Small intestine (tissue), 7 donors: Measurements from ENCODE around the gene HNRNPU. TPM values are rescaled to one million over a fixed set of nuclear protein-coding genes. Genes with fewer than 3 reads are reported as not detected.
A peak's percentile ranks its signal among the peaks of the same experiment; 100 is the strongest.

Experiments used
- DNase-seq, 2 donors: peaks; one replicate each; pipeline versions ENCODE4 v3.0.0 to v3.0.0-alpha.2; 2013
- FAIRE-seq: peaks from 2 replicates; lab custom pipeline; 2012; peaks lifted over from hg19 to GRCh38; lab: Jason Lieb, UNC
- H3K27ac ChIP-seq, 3 donors: one replicate each; pipeline ENCODE4 v1.5.1; 2013; ENCODE audit warnings: low read length in 2 of 3, mild to moderate bottlenecking in 2 of 3, control low read depth in 1 of 3, inconsistent platforms in 1 of 3, low read depth in 1 of 3, moderate library complexity in 1 of 3
- H3K27me3 ChIP-seq, 3 donors: one replicate each; pipeline ENCODE4 v1.6.1; 2013; ENCODE audit warnings: low read length in 3 of 3, inconsistent platforms in 1 of 3; ENCODE audit not compliant: control insufficient read depth in 3 of 3, insufficient read depth in 3 of 3
- H3K36me3 ChIP-seq, 3 donors: one replicate each; pipeline ENCODE4 v1.6.1; 2013; ENCODE audit warnings: low read length in 3 of 3, inconsistent platforms in 1 of 3, low read depth in 1 of 3, mild to moderate bottlenecking in 1 of 3, moderate library complexity in 1 of 3; ENCODE audit not compliant: control insufficient read depth in 3 of 3, insufficient read depth in 2 of 3
- H3K4me1 ChIP-seq, 3 donors: one replicate each; pipeline ENCODE4 v1.6.1; 2013; ENCODE audit warnings: low read length in 2 of 3, inconsistent platforms in 1 of 3, low read depth in 1 of 3, mild to moderate bottlenecking in 1 of 3, moderate library complexity in 1 of 3; ENCODE audit not compliant: control insufficient read depth in 3 of 3, insufficient read depth in 2 of 3
- H3K4me3 ChIP-seq, 3 donors: one replicate each; pipeline ENCODE4 v1.5.1; 2013; ENCODE audit warnings: low read length in 3 of 3, control low read depth in 1 of 3, inconsistent platforms in 1 of 3, low read depth in 1 of 3, mild to moderate bottlenecking in 1 of 3, moderate library complexity in 1 of 3
- H3K9me3 ChIP-seq, 2 donors: one replicate each; pipeline ENCODE4 v1.6.1; 2013; ENCODE audit warnings: low read depth in 1 of 2, low read length in 1 of 2; ENCODE audit not compliant: control insufficient read depth in 2 of 2, insufficient read depth in 1 of 2
- WGBS, 3 donors: extraction: QIAGEN DNeasy Blood & Tissue Kit; methylation state at CpG; one replicate each; pipeline ENCODE4 v1.1.7; 2013; 5-methylcytosine and 5-hydroxymethylcytosine counted together
- polyA plus RNA-seq, 4 donors: library from polyadenylated mRNA; stranded (reverse) in 3 of 4; unstranded in 1 of 4; fragments of 200-250 nt in 3 of 4; fragments of 120-200 nt in 1 of 4; gene quantifications; one replicate each; pipeline versions ENCODE4 v1.2.1 to v1.2.3, GENCODE V29; 2013
- donor health status: healthy with polysubstance abuse.
- donor health status: control.
- donor health status: control.
- donor health status: Bipolar disorder and iron deficiency.
- donor health status: healthy.

HNRNPU gene
- polyA plus RNA-seq, 4 donors, result 84.8 to 395 (median 151) TPM

GRCh38 chr1:244866355-244866754 is 2.0 kb upstream of the HNRNPU start:
- 90 to 93% (median 91%) methylated on average over 1 of the region's 1 CpG for WGBS, 3 donors
- Histone ChIP-seq H3K4me3 (no peak overlapping the region), H3K4me1 (peaks cover 0 to 8% (median 4%) of the 10 kb centered on the region in 3 donors), H3K9me3 (no peaks in the 10 kb centered on the region), H3K36me3 (no peaks in the 10 kb centered on the region), H3K27me3 (no peaks in the 10 kb centered on the region), H3K27ac (peak overlapping the region in 1 of 3 donors; percentile 100)
- FAIRE-seq, result no peak
- no peak for DNase-seq

- Histone ChIP-seq H3K27me3 (no peaks in the 10 kb centered on the region), H3K27ac (peak overlapping the region in 1 of 3 donors; percentile 100), H3K4me1 (peaks cover 0 to 10% (median 6%) of the 10 kb centered on the region in 3 donors), H3K4me3 (no peak overlapping the region), H3K9me3 (no peaks in the 10 kb centered on the region), H3K36me3 (no peaks in the 10 kb centered on the region)
- 60 to 81% (median 64%) methylated on average over 3 of the region's 3 CpGs for WGBS, 3 donors
- FAIRE-seq, result no peak
- DNase-seq, result no peak
Observed at GRCh38 chr1:244865820-244866219, 1.5 kb upstream of the HNRNPU start.

- 8 to 12% (median 9%) methylated on average over 9 of the region's 9 CpGs for WGBS, 3 donors
- Histone ChIP-seq H3K4me3 (peak overlapping the region; percentile 14 to 80 (median 54)), H3K36me3 (peaks cover 0 to 2% (median 2%) of the 10 kb centered on the region in 3 donors), H3K27ac (peak overlapping the region; percentile 95 to 100 (median 98)), H3K9me3 (no peaks in the 10 kb centered on the region), H3K4me1 (peaks cover 4 to 15% (median 7%) of the 10 kb centered on the region in 3 donors), H3K27me3 (no peaks in the 10 kb centered on the region)
- FAIRE-seq (no peak), DNase-seq (no peak)
Observed at GRCh38 chr1:244865028-244865371, 657 bp upstream of the HNRNPU start.

- H3K9me3 ChIP-seq, result no peaks in the 10 kb centered on the region
- 0 to 1% (median 1%) methylated on average over 53 to 92 of the region's 92 CpGs for WGBS, 3 donors
- peak overlapping the region; percentile 80 to 100 (median 83) for H3K4me3 ChIP-seq
- H3K27ac ChIP-seq, result peak overlapping the region; percentile 95 to 100 (median 98)
- no peaks in the 10 kb centered on the region for H3K27me3 ChIP-seq
- DNase-seq (no peak), FAIRE-seq (no peak)
- H3K36me3 ChIP-seq, result peaks cover 0 to 10% (median 6%) of the 10 kb centered on the region in 3 donors
- peaks cover 4 to 20% (median 7%) of the 10 kb centered on the region in 3 donors for H3K4me1 ChIP-seq
Observed at GRCh38 chr1:244863491-244864252, 671 bp downstream of the HNRNPU start.

- FAIRE-seq, result no peak
- Histone ChIP-seq H3K36me3 (peaks cover 4 to 16% (median 8%) of the 10 kb centered on the region in 3 donors), H3K4me1 (peaks cover 4 to 24% (median 7%) of the 10 kb centered on the region in 3 donors), H3K27me3 (no peaks in the 10 kb centered on the region), H3K9me3 (no peaks in the 10 kb centered on the region), H3K27ac (peak overlapping the region; percentile 95 to 100 (median 98)), H3K4me3 (peak overlapping the region; percentile 82 to 100 (median 83))
- 0 to 1% (median 1%) methylated on average over 36 to 87 of the region's 87 CpGs for WGBS, 3 donors
- DNase-seq, result peak; percentile 94 to 99
Observed at GRCh38 chr1:244862699-244863490, 1.4 kb downstream of the HNRNPU start.

GRCh38 chr1:244862354-244862698 is 2.0 kb downstream of the HNRNPU start:
- DNase-seq (peak in 1 of 2 donors; percentile 38), FAIRE-seq (no peak)
- Histone ChIP-seq H3K27ac (peak overlapping the region; percentile 83 to 93 (median 83)), H3K4me3 (peak overlapping the region; percentile 81 to 83 (median 82)), H3K36me3 (peaks cover 5 to 16% (median 11%) of the 10 kb centered on the region in 3 donors), H3K9me3 (no peaks in the 10 kb centered on the region), H3K27me3 (no peaks in the 10 kb centered on the region), H3K4me1 (peaks cover 4 to 24% (median 7%) of the 10 kb centered on the region in 3 donors)
- 0% methylated on average over 7 of the region's 7 CpGs for WGBS, 3 donors

- Histone ChIP-seq H3K4me1 (peaks cover 4 to 24% (median 7%) of the 10 kb centered on the region in 3 donors), H3K4me3 (peak overlapping the region in 2 of 3 donors; percentile 22 to 82)
- no peak for FAIRE-seq
Observed at GRCh38 chr1:244861683-244862082, 2.7 kb downstream of the HNRNPU start.

GRCh38 chr1:244860914-244861610 is 3.3 kb downstream of the HNRNPU start:
- peak overlapping the region in 1 of 3 donors; percentile 34 for H3K27ac ChIP-seq
- H3K4me1 ChIP-seq, result peaks cover 4 to 24% (median 7%) of the 10 kb centered on the region in 3 donors
- H3K36me3 ChIP-seq, result peaks cover 8 to 22% (median 17%) of the 10 kb centered on the region in 3 donors
- peak overlapping the region; percentile 22 to 82 (median 40) for H3K4me3 ChIP-seq
- 4 to 6% (median 4%) methylated on average over 2 of the region's 2 CpGs for WGBS, 3 donors
- H3K9me3 ChIP-seq, result no peaks in the 10 kb centered on the region
- DNase-seq, result no peak
- no peaks in the 10 kb centered on the region for H3K27me3 ChIP-seq
- no peak for FAIRE-seq

More at GRCh38 chr1:244861683-244862082, 2.7 kb downstream of the HNRNPU start:
- Histone ChIP-seq H3K27ac (peak overlapping the region in 2 of 3 donors; percentile 69 to 83), H3K36me3 (peaks cover 5 to 20% (median 14%) of the 10 kb centered on the region in 3 donors), H3K9me3 (no peaks in the 10 kb centered on the region), H3K27me3 (no peaks in the 10 kb centered on the region)
- no peak for DNase-seq
- WGBS, 3 donors, result 0 to 2% (median 0%) methylated on average over 2 of the region's 2 CpGs
